ENCODE measurements around the gene TENT5C.

Gene TENT5C

GRCh38 chr1:117592155-117592554, 13.7 kb upstream of the TENT5C start:
- no peak for DNase-seq

- no peak for DNase-seq
Measured at GRCh38 chr1:117594261-117594990, 11.4 kb upstream of the TENT5C start.

GRCh38 chr1:117596023-117596720, 9.7 kb upstream of the TENT5C start:
- no peak for DNase-seq

GRCh38 chr1:117598489-117598888, 7.4 kb upstream of the TENT5C start:
- DNase-seq = no peak

- DNase-seq = no peak
Measured at GRCh38 chr1:117599286-117600221, 6.3 kb upstream of the TENT5C start.

- DNase-seq = no peak
Measured at GRCh38 chr1:117600325-117600943, 5.4 kb upstream of the TENT5C start.

GRCh38 chr1:117600966-117601365, 4.9 kb upstream of the TENT5C start:
- DNase-seq = no peak

- DNase-seq = no peak
Measured at GRCh38 chr1:117602862-117603261, 3.0 kb upstream of the TENT5C start.

GRCh38 chr1:117605164-117605773, 579 bp upstream of the TENT5C start:
- DNase-seq = no peak

- no peak for DNase-seq
Measured at GRCh38 chr1:117606649-117607430, 992 bp downstream of the TENT5C start.

GRCh38 chr1:117607471-117607870, 1.6 kb downstream of the TENT5C start:
- DNase-seq = no peak

- no peak for DNase-seq
Measured at GRCh38 chr1:117608115-117608615, 2.3 kb downstream of the TENT5C start.

GRCh38 chr1:117608758-117609157, 2.9 kb downstream of the TENT5C start:
- no peak for DNase-seq

- DNase-seq = no peak
Measured at GRCh38 chr1:117609471-117609911, 3.6 kb downstream of the TENT5C start.

- DNase-seq = no peak
Measured at GRCh38 chr1:117610036-117610435, 4.2 kb downstream of the TENT5C start.

GRCh38 chr1:117611121-117611601, 5.3 kb downstream of the TENT5C start:
- DNase-seq = no peak

GRCh38 chr1:117611894-117612483, 6.1 kb downstream of the TENT5C start:
- DNase-seq = no peak

- DNase-seq = no peak
Measured at GRCh38 chr1:117612517-117613248, 6.8 kb downstream of the TENT5C start.

- DNase-seq = no peak
Measured at GRCh38 chr1:117613249-117613968, 7.6 kb downstream of the TENT5C start.
